ENCODE results near the gene GOLPH3.

DNA sequence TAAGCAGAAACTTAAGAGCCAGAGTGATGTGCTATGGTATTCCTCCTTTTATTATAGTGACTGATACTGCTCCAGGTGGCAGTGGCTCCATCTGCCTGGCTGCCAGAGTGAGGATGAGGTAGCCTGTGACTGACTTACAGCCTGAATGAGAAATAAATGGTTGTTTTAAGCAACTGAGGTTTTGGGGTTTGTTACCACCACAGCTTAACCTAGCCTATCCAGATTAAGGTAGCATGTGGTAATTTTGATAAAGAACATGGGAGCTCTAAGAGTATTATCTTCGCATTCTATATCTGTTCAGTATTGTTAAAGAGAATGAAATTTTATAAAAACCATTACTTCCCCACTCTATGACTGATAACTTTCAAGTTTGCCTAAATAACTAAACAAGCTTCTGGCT is 39.0 kb downstream of the GOLPH3 start:
- TF ChIP-seq EZH2phosphoT487 (IDR thresholded peaks at IDR 0.05) (no peak), CTCF (IDR thresholded peaks at IDR 0.05) (no peak), EZH2 (IDR thresholded peaks at IDR 0.05) (no peak)
